SK-N-SH treated with all-trans-retinoic acid at 6 μM for 48 hours (cell line): ENCODE data around the gene FASLG.

Source experiments
- ARNTL ChIP-seq: fragments of 450-650 bp; formaldehyde crosslinking; IDR thresholded peaks from 2 replicates; pipeline ENCODE4 v1.5.0; 2020; ENCODE audit warnings: low read depth, mild to moderate bottlenecking, moderate library complexity, borderline replicate concordance
- CSRNP3 ChIP-seq: fragments of 250-450 bp; sonication (Bioruptor Pico); IDR thresholded peaks from 2 replicates; pipeline ENCODE4 v1.5.1; 2021; ENCODE audit warnings: mild to moderate bottlenecking, moderate library complexity
- ESRRG ChIP-seq: fragments of 250-450 bp; sonication (Bioruptor Pico); IDR thresholded peaks from 2 replicates; pipeline ENCODE4 v1.6.1; 2021; ENCODE audit warnings: mild to moderate bottlenecking
- RARB ChIP-seq: fragments of 250-450 bp; sonication (Bioruptor Pico); IDR thresholded peaks from 2 replicates; pipeline ENCODE4 v1.8.0; 2021; ENCODE audit warnings: mild to moderate bottlenecking, moderate library complexity
- SNAI2 ChIP-seq: fragments of 250-450 bp; sonication (Bioruptor Pico); IDR thresholded peaks from 2 replicates; pipeline ENCODE4 v1.5.0; 2020; ENCODE audit warnings: mild to moderate bottlenecking, moderate library complexity
- TOX ChIP-seq: fragments of 250-450 bp; sonication (Bioruptor Pico); IDR thresholded peaks from 2 replicates; pipeline ENCODE4 v1.8.0; 2021; ENCODE audit warnings: mild to moderate bottlenecking, moderate library complexity, borderline replicate concordance
- ZFP30 ChIP-seq: fragments of 450-650 bp; formaldehyde crosslinking; IDR thresholded peaks from 2 replicates; pipeline ENCODE4 v1.5.0; 2022; ENCODE audit warnings: mild to moderate bottlenecking, moderate library complexity
- ZNF70 ChIP-seq: fragments of 450-650 bp; formaldehyde crosslinking; IDR thresholded peaks from 2 replicates; pipeline ENCODE4 v1.5.0; 2020; ENCODE audit warnings: mild to moderate bottlenecking, moderate library complexity
- TF ChIP-seq, protein P1 (sequence below): fragments of 250-450 bp; sonication (Bioruptor Pico); IDR thresholded peaks from 2 replicates; pipeline ENCODE4 v1.8.0; 2020; ENCODE audit warnings: mild to moderate bottlenecking, moderate library complexity, borderline replicate concordance

- TF ChIP-seq RARB (no peak), ARNTL (no peak), TOX (no peak), CSRNP3 (CRISPR knock-in tag) (no peak), ESRRG (CRISPR knock-in tag) (no peak), ZFP30 (no peak), ZNF70 (CRISPR knock-in tag) (no peak), SNAI2 (CRISPR knock-in tag) (no peak)
- TF ChIP-seq, protein P1, sequence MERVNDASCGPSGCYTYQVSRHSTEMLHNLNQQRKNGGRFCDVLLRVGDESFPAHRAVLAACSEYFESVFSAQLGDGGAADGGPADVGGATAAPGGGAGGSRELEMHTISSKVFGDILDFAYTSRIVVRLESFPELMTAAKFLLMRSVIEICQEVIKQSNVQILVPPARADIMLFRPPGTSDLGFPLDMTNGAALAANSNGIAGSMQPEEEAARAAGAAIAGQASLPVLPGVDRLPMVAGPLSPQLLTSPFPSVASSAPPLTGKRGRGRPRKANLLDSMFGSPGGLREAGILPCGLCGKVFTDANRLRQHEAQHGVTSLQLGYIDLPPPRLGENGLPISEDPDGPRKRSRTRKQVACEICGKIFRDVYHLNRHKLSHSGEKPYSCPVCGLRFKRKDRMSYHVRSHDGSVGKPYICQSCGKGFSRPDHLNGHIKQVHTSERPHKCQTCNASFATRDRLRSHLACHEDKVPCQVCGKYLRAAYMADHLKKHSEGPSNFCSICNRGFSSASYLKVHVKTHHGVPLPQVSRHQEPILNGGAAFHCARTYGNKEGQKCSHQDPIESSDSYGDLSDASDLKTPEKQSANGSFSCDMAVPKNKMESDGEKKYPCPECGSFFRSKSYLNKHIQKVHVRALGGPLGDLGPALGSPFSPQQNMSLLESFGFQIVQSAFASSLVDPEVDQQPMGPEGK (CRISPR knock-in tag): no peak
Observed at GRCh38 chr1:172699111-172699510, 40.2 kb downstream of the FASLG start.
